GM12872 (cell line): ENCODE data around the gene DENND6A.

Experiments used
- TF ChIP-seq, protein P1 (sequence below): IDR thresholded peaks from 3 replicates; pipeline ENCODE4 v1.5.1; 2011; ENCODE audit warnings: low read depth, mild to moderate bottlenecking, low read length, moderate library complexity; ENCODE audit not compliant: insufficient read depth

The DENND6A gene

GRCh38 chr3:57691411-57692132 is 1.3 kb downstream of the DENND6A start:
- TF ChIP-seq, protein P1, sequence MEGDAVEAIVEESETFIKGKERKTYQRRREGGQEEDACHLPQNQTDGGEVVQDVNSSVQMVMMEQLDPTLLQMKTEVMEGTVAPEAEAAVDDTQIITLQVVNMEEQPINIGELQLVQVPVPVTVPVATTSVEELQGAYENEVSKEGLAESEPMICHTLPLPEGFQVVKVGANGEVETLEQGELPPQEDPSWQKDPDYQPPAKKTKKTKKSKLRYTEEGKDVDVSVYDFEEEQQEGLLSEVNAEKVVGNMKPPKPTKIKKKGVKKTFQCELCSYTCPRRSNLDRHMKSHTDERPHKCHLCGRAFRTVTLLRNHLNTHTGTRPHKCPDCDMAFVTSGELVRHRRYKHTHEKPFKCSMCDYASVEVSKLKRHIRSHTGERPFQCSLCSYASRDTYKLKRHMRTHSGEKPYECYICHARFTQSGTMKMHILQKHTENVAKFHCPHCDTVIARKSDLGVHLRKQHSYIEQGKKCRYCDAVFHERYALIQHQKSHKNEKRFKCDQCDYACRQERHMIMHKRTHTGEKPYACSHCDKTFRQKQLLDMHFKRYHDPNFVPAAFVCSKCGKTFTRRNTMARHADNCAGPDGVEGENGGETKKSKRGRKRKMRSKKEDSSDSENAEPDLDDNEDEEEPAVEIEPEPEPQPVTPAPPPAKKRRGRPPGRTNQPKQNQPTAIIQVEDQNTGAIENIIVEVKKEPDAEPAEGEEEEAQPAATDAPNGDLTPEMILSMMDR: no peak

DNA sequence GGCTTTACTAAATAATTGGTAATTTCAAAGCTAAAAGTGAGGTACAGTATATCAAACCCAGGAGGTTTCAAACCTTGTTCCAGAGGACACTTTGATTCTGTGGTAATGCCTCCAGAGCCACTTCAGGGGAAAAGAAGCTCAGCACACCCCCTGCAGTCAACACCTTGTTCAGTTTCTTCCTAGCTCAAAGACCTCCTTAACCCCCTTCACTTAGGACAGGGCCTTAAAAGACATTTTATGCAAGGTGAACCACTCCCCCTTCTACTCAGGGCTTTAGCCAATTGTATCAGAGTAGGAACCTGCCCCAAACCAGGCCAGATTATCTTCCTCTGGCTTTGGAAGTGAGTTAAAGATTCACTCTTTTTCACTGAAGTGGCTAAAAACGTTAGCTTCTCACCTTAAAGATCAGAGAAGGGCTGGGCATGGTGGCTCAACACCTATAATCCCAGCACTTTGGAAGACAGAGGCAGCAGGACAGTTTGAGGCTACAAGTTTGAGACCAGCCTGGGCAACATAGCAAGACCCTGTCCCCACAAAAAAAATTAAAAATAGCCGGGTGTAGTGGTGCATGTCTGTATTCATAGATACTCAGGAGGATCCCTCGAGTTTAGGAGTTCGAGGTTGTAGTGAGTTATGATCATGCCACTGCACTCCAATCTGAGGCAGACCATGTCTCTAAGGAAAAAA is 3.4 kb downstream of the DENND6A start:
- TF ChIP-seq, protein P1: no peak

GRCh38 chr3:57688291-57688690 is 4.6 kb downstream of the DENND6A start:
- TF ChIP-seq, protein P1: no peak

GRCh38 chr3:57683286-57683685 is 9.6 kb downstream of the DENND6A start:
- TF ChIP-seq, protein P1: no peak

DNA sequence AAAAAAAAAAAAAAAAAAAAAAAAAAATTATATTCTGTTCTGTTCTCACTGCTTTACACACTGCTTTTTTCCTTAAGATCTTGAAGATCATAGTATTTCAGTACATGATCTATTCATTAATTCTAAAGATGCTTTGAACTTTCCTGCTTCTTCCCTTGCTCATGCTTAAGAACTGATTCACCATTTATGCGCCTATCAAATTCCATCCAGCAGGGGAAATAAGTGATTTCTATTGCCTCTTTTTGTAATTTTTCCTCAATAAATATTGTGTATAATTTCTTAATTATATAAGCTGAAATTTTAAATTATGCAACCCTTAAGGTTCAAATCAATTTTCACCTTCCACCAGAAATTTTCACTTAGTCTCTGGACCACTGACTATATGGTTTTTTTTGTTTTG is 10.6 kb downstream of the DENND6A start:
- TF ChIP-seq, protein P1: no peak

DNA sequence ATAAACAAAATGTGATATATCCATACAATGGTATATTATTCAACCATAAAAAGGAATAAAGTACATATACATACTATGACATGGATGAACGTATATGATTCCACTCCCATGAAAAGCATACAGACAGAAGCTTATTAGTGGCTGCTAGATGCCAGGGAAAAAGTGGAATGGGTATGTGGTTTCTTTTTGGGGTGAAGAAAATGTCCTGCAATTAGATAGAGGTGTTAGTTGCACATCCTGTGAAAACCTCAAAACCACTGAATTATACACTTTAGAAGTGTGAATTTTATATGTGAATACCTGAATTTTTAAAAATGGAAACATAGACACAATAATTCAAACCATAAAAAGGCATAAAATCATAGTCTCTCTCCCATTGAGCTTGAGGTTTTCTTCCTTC is 11.2 kb downstream of the DENND6A start:
- TF ChIP-seq, protein P1: no peak

DNA sequence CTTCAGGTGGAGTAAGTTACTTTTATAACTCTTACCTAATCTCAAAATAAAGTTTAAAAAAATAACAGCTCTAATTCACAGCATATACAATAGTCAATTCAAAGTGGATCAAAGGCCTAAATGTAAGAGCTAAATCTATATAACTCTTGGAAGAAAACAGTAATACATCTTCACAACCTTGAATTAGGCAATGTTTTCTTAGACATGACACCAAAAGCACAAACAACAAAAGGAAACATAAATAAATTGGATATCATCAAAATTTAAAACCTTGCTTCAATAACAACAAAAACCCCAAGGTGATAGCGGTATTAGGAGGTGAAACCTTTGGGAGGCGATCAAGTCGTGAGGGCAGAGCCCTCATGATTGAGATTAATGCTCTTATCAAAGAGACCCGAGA is 12.8 kb downstream of the DENND6A start:
- TF ChIP-seq, protein P1: no peak
